ENCODE data around the gene NADSYN1. TPM values are rescaled to one million over a fixed set of nuclear protein-coding genes. Genes with fewer than 3 reads are reported as not detected.

NADSYN1 gene
- total and polyA plus RNA-seq, 2 experiments from 2014 or later: 35.6 to 54.9 TPM

- TF ChIP-seq ZNF462 (CRISPR knock-in tag; IDR thresholded peaks at IDR 0.05) (no peak), EZH2phosphoT487 (IDR thresholded peaks at IDR 0.05; ENCODE audit: unreplicated experiment) (no peak), CREB1 (CRISPR knock-in tag; IDR thresholded peaks at IDR 0.05; ENCODE audit: low read depth) (no peak), EZH2 (IDR thresholded peaks at IDR 0.05; ENCODE audit: low read depth, unreplicated experiment) (no peak), ETS1 (IDR thresholded peaks at IDR 0.05) (no peak), CTCF (conservative IDR thresholded peaks at IDR 0.05; ENCODE audit: low read depth in 2 of 2) (no peak)
These were observed 3.3 kb downstream of the NADSYN1 start (continued) for GRCh38 chr11:71456294-71456693.

- Histone ChIP-seq H2AFZ (no peak overlapping the region), H3F3A (replicated peaks; ENCODE audit: low read depth) (no peaks in the 10 kb centered on the region), H3K27me3 (ENCODE audit: insufficient read depth) (no peaks in the 10 kb centered on the region), H4K20me1 (replicated peaks; ENCODE audit: insufficient read depth) (peaks cover 6% of the 10 kb centered on the region; the same call in 1 of the 2 replicates), H3K27ac (ENCODE audit: low read depth) (no peak overlapping the region), H3K9me2 (ENCODE audit: insufficient read depth) (no peaks in the 10 kb centered on the region), H3K4me1 (ENCODE audit: insufficient read depth) (peaks cover 10% of the 10 kb centered on the region; the same call in 1 of the 2 replicates), H3K4me2 (no peak overlapping the region), H3K36me3 (ENCODE audit: insufficient read depth) (peaks cover 13% of the 10 kb centered on the region), H3K79me2 (replicated peaks; ENCODE audit: insufficient read depth) (peaks cover 16% of the 10 kb centered on the region), H3K4me3 (no peak overlapping the region)
- Mint-ChIP-seq H3K4me3 (no peak overlapping the region), H3K27ac (no peak overlapping the region), H3K9me3 (no peaks in the 10 kb centered on the region), H3K27me3 (ENCODE audit: insufficient read depth, low read depth, poor library complexity) (peaks cover 10% of the 10 kb centered on the region), H3K4me1 (peaks cover 16% of the 10 kb centered on the region), H3K36me3 (ENCODE audit: low read depth) (peaks cover 46% of the 10 kb centered on the region)
- no peak for ATAC-seq
- no peak for DNase-seq (ENCODE audit: low spot score)
- TF ChIP-seq ZNF331 (CRISPR knock-in tag; IDR thresholded peaks at IDR 0.05; ENCODE audit: low read depth) (no peak), CREB1 (CRISPR knock-in tag; IDR thresholded peaks at IDR 0.05; ENCODE audit: low read depth) (no peak), REST (IDR thresholded peaks at IDR 0.05; ENCODE audit: unreplicated experiment) (no peak)
These were observed 3.8 kb downstream of the NADSYN1 start for GRCh38 chr11:71456831-71457230.

Measured in GM23338 (cell line).